Thyroid gland (tissue), 4 donors: ENCODE measurements around the gene ZBTB49.

Experiments used
- CTCF ChIP-seq, 6 experiments: fragments of 200-600 bp in 3 of 6; fragments of 450-650 bp in 3 of 6; sonication (generic) in 3 of 6; IDR thresholded peaks; one replicate each; pipeline ENCODE4 v1.5.1; 2016 to 2019; ENCODE audit warnings: antibody characterized with exemption in 6 of 6, mild to moderate bottlenecking in 2 of 6, inconsistent platforms in 1 of 6, moderate library complexity in 1 of 6
- POLR2A ChIP-seq, 2 donors: fragments of 450-650 bp; IDR thresholded peaks; one replicate each; pipeline ENCODE4 v1.6.1; 2017; ENCODE audit warnings: antibody characterized with exemption in 2 of 2, mild to moderate bottlenecking in 2 of 2, moderate library complexity in 1 of 2

- TF ChIP-seq POLR2A (IDR thresholded peaks at IDR 0.05) (no peak), CTCF (IDR thresholded peaks at IDR 0.05) (no peak)
These were observed 52.0 kb downstream of the ZBTB49 start for GRCh38 chr4:4341861-4342650.
